H9 (cell line): ENCODE data around the gene ZRSR2. TPM values are rescaled to one million over a fixed set of nuclear protein-coding genes. Genes with fewer than 3 reads are reported as not detected.
A peak's percentile ranks its signal among the peaks of the same experiment; 100 is the strongest.

Experiments used
- DNase-seq: peaks from one replicate; pipeline ENCODE4 v3.0.0-alpha.2; 2017
- H2AFZ ChIP-seq: one replicate; pipeline ENCODE4 v1.6.1; 2013; ENCODE audit warnings: mild to moderate bottlenecking, low read length, control low read depth, moderate library complexity
- H2AK5ac ChIP-seq: 2 replicates; pipeline ENCODE4 v1.6.1; 2013; ENCODE audit warnings: low read length, control low read depth, mixed read lengths; ENCODE audit not compliant: insufficient read length
- H2BK120ac ChIP-seq: one replicate; pipeline ENCODE4 v1.6.1; 2013; ENCODE audit warnings: low read depth, mild to moderate bottlenecking, low read length, control low read depth, inconsistent platforms; ENCODE audit not compliant: poor library complexity, severe bottlenecking
- H2BK12ac ChIP-seq: 2 replicates; pipeline ENCODE4 v1.6.1; 2013; ENCODE audit warnings: low read length, control low read depth, mixed read lengths, low read depth; ENCODE audit not compliant: insufficient read length
- H2BK15ac ChIP-seq: 2 replicates; pipeline ENCODE4 v1.6.1; 2013; ENCODE audit warnings: low read depth, low read length, control low read depth
- H2BK20ac ChIP-seq: one replicate; pipeline ENCODE4 v1.6.1; 2013; ENCODE audit warnings: low read depth, mild to moderate bottlenecking, low read length, control low read depth, inconsistent platforms; ENCODE audit not compliant: poor library complexity, severe bottlenecking
- H2BK5ac ChIP-seq: 2 replicates; pipeline ENCODE4 v1.6.1; 2013; ENCODE audit warnings: low read length, control low read depth, mixed read lengths; ENCODE audit not compliant: insufficient read length
- H3K14ac ChIP-seq: 2 replicates; pipeline ENCODE4 v1.6.1; 2013; ENCODE audit warnings: low read length, control low read depth; ENCODE audit not compliant: insufficient read depth
- H3K18ac ChIP-seq: 2 replicates; pipeline ENCODE4 v1.6.1; 2013; ENCODE audit warnings: low read depth, mild to moderate bottlenecking, mixed read lengths, low read length, control low read depth; ENCODE audit not compliant: insufficient read length
- H3K23ac ChIP-seq: 2 replicates; pipeline ENCODE4 v1.6.1; 2013; ENCODE audit warnings: low read length, control low read depth, mixed read lengths, low read depth; ENCODE audit not compliant: insufficient read length
- H3K23me2 ChIP-seq: 2 replicates; pipeline ENCODE4 v1.6.1; 2013; ENCODE audit warnings: low read depth, mild to moderate bottlenecking, mixed read lengths, low read length, control low read depth; ENCODE audit not compliant: insufficient read length, poor library complexity, severe bottlenecking
- H3K27ac ChIP-seq: 2 replicates; pipeline ENCODE4 v1.5.1; 2013; ENCODE audit warnings: low read length, control low read depth, mixed read lengths, low read depth; ENCODE audit not compliant: insufficient read length
- H3K27me3 ChIP-seq: 2 replicates; pipeline ENCODE4 v1.6.1; 2013; ENCODE audit warnings: low read length, control low read depth, inconsistent platforms; ENCODE audit not compliant: insufficient read depth
- H3K4ac ChIP-seq: 2 replicates; pipeline ENCODE4 v1.6.1; 2013; ENCODE audit warnings: low read depth, mild to moderate bottlenecking, control low read depth, inconsistent platforms, low read length, moderate library complexity
- H3K4me1 ChIP-seq: 2 replicates; pipeline ENCODE4 v1.6.1; 2013; ENCODE audit warnings: low read length, control low read depth, inconsistent platforms; ENCODE audit not compliant: insufficient read depth
- H3K4me2 ChIP-seq: 2 replicates; pipeline ENCODE4 v1.6.1; 2013; ENCODE audit warnings: low read length, control low read depth, mixed read lengths; ENCODE audit not compliant: insufficient read length, insufficient read depth
- H3K56ac ChIP-seq: 2 replicates; pipeline ENCODE4 v1.6.1; 2013; ENCODE audit warnings: low read depth, mild to moderate bottlenecking, mixed read lengths, low read length, control low read depth; ENCODE audit not compliant: insufficient read length
- H3K79me1 ChIP-seq: 2 replicates; pipeline ENCODE4 v1.6.1; 2013; ENCODE audit warnings: low read depth, mild to moderate bottlenecking, moderate library complexity, low read length, control low read depth, inconsistent platforms; ENCODE audit not compliant: insufficient read depth, poor library complexity, severe bottlenecking
- H3K79me2 ChIP-seq: 2 replicates; pipeline ENCODE4 v1.6.1; 2013; ENCODE audit warnings: low read length, control low read depth, inconsistent platforms; ENCODE audit not compliant: insufficient read depth
- H3K9ac ChIP-seq: 2 replicates; pipeline ENCODE4 v1.6.1; 2013; ENCODE audit warnings: low read length, control low read depth, mixed read lengths; ENCODE audit not compliant: insufficient read length; ENCODE audit errors: extremely low read depth
- H3K9me3 ChIP-seq: one replicate; pipeline ENCODE4 v1.6.1; 2013; ENCODE audit warnings: low read depth, low read length, inconsistent platforms; ENCODE audit not compliant: control insufficient read depth
- H3T11ph ChIP-seq: one replicate; pipeline ENCODE4 v1.6.1; 2013; ENCODE audit warnings: mild to moderate bottlenecking, low read length, control low read depth, inconsistent platforms
- H4K20me1 ChIP-seq: one replicate; pipeline ENCODE4 v1.6.1; 2013; ENCODE audit not compliant: control insufficient read depth, insufficient read length, insufficient read depth
- H4K5ac ChIP-seq: 2 replicates; pipeline ENCODE4 v1.6.1; 2013; ENCODE audit warnings: low read depth, mild to moderate bottlenecking, mixed read lengths, low read length, control low read depth; ENCODE audit not compliant: insufficient read length
- H4K8ac ChIP-seq: replicated peaks from 2 replicates; pipeline ENCODE4 v1.6.1; 2013; ENCODE audit warnings: low read length, control low read depth, mixed read lengths, low read depth; ENCODE audit not compliant: insufficient read length
- H4K91ac ChIP-seq: 2 replicates; pipeline ENCODE4 v1.6.1; 2013; ENCODE audit warnings: low read depth, mild to moderate bottlenecking, moderate library complexity, mixed read lengths, low read length, control low read depth; ENCODE audit not compliant: insufficient read length
- H3K27ac Mint-ChIP-seq, 3 experiments: 2 replicates in 2 of 3; 3 replicates in 1 of 3; pipeline ENCODE4 v1.8.0; 2020 to 2021; ENCODE audit warnings: mixed read lengths in 3 of 3, mild to moderate bottlenecking in 1 of 3, moderate library complexity in 1 of 3
- H3K27me3 Mint-ChIP-seq: 2 replicates; pipeline ENCODE4 v1.8.0; 2021; ENCODE audit warnings: low read depth, mild to moderate bottlenecking, moderate library complexity, mixed read lengths
- H3K36me3 Mint-ChIP-seq, 3 experiments: 2 replicates in 2 of 3; 3 replicates in 1 of 3; pipeline ENCODE4 v1.8.0; 2020 to 2021; ENCODE audit warnings: low read depth in 3 of 3, mixed read lengths in 3 of 3; ENCODE audit not compliant: insufficient read depth in 1 of 3
- H3K4me1 Mint-ChIP-seq, 2 experiments: 2 replicates each; pipeline ENCODE4 v1.8.0; 2020; ENCODE audit warnings: mixed read lengths in 2 of 2
- H3K4me3 Mint-ChIP-seq, 2 experiments: 2 replicates in 1 of 2; 3 replicates in 1 of 2; pipeline ENCODE4 v1.8.0; 2020 to 2021; ENCODE audit warnings: mild to moderate bottlenecking in 2 of 2, mixed read lengths in 2 of 2, moderate library complexity in 1 of 2
- H3K9me3 Mint-ChIP-seq, 2 experiments: 2 replicates in 1 of 2; 3 replicates in 1 of 2; pipeline ENCODE4 v1.8.0; 2020; ENCODE audit warnings: mild to moderate bottlenecking in 2 of 2, mixed read lengths in 2 of 2, moderate library complexity in 1 of 2
- WGBS: extraction: QIAGEN DNeasy Blood & Tissue Kit; methylation state at CpG from one replicate; pipeline ENCODE4 v1.1.7; 2013; ENCODE audit warnings: missing lambda C conversion rate, low lambda C conversion rate, mixed read lengths; ENCODE audit not compliant: insufficient read length; ENCODE audit errors: extremely low coverage; 5-methylcytosine and 5-hydroxymethylcytosine counted together
- total RNA-seq: library from RNA; stranded (reverse); gene quantifications from 2 replicates; pipeline ENCODE4 v1.2.1, GENCODE V29; 2021
- TF ChIP-seq, protein P1 (sequence below): fragments of 200-600 bp; sonication (generic); conservative IDR thresholded peaks from 3 replicates; pipeline ENCODE4 v1.8.0; 2021; ENCODE audit warnings: antibody characterized with exemption, mild to moderate bottlenecking

Gene ZRSR2
- total RNA-seq, 1 experiment from 2014 or later: 21.1 TPM

DNA sequence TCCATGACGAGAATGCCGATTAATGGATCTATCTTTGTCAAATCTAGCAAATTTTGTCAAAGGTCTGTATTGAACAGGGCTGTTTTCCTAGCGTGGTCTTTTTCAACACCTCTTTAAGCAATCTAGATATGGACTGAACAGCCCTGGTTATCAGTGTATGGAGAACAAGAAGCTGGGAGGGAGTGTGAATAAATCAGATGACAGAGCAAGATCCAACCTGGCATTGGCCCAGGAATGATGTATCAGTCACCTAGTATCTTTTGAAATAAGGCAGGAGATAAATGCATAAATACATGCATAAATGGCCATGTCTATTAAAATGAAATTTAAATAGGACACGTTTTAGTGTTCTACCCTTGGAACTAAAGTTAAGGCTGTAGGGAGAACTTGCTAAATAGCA is 80.0 kb downstream of the ZRSR2 start:
- DNase-seq: no peak
- Mint-ChIP-seq H3K4me1 (peaks cover 5 to 9% of the 10 kb centered on the region in 2 experiments; a peak in 2 of 4 replicates), H3K27me3 (no peaks in the 10 kb centered on the region), H3K27ac (peak overlapping the region in 1 of 3 experiments; percentile 39; a peak in 1 of 7 replicates), H3K36me3 (no peaks in the 10 kb centered on the region), H3K9me3 (no peaks in the 10 kb centered on the region), H3K4me3 (no peak overlapping the region)
- no peak overlapping the region for H3K18ac ChIP-seq
- no peaks in the 10 kb centered on the region for H3K4me1 ChIP-seq
- H2BK20ac ChIP-seq: no peak overlapping the region
- no peak overlapping the region for H4K8ac ChIP-seq
- no peak overlapping the region for H4K91ac ChIP-seq
- no peaks in the 10 kb centered on the region for H3K27me3 ChIP-seq
- H4K5ac ChIP-seq: no peak overlapping the region
- H3K56ac ChIP-seq: no peak overlapping the region
- no peaks in the 10 kb centered on the region for H3K23me2 ChIP-seq
- H3K79me1 ChIP-seq: no peaks in the 10 kb centered on the region
- no peak overlapping the region for H2BK5ac ChIP-seq
- no peaks in the 10 kb centered on the region for H4K20me1 ChIP-seq
- no peaks in the 10 kb centered on the region for H3K9me3 ChIP-seq
- no peak overlapping the region for H3K4me2 ChIP-seq
- no peaks in the 10 kb centered on the region for H3K79me2 ChIP-seq
- H3K4ac ChIP-seq: no peak overlapping the region
- H3K27ac ChIP-seq: no peak overlapping the region
- no peak overlapping the region for H3K23ac ChIP-seq
- WGBS: no CpG with 5 or more reads among the region's 4 CpGs
- no peak overlapping the region for H3K9ac ChIP-seq
- no peak overlapping the region for H2BK15ac ChIP-seq
- H2BK120ac ChIP-seq: no peak overlapping the region
- H2BK12ac ChIP-seq: no peak overlapping the region
- H3T11ph ChIP-seq: no peak overlapping the region
- H3K14ac ChIP-seq: no peak overlapping the region
- TF ChIP-seq, protein P1, sequence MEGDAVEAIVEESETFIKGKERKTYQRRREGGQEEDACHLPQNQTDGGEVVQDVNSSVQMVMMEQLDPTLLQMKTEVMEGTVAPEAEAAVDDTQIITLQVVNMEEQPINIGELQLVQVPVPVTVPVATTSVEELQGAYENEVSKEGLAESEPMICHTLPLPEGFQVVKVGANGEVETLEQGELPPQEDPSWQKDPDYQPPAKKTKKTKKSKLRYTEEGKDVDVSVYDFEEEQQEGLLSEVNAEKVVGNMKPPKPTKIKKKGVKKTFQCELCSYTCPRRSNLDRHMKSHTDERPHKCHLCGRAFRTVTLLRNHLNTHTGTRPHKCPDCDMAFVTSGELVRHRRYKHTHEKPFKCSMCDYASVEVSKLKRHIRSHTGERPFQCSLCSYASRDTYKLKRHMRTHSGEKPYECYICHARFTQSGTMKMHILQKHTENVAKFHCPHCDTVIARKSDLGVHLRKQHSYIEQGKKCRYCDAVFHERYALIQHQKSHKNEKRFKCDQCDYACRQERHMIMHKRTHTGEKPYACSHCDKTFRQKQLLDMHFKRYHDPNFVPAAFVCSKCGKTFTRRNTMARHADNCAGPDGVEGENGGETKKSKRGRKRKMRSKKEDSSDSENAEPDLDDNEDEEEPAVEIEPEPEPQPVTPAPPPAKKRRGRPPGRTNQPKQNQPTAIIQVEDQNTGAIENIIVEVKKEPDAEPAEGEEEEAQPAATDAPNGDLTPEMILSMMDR: no peak
- H2AFZ ChIP-seq: no peak overlapping the region
- H2AK5ac ChIP-seq: no peak overlapping the region

Other genes starting within 250 kb of the ZRSR2 start
- gene ACE2, start 189.5 kb upstream of the ZRSR2 start, total RNA-seq: not detected in 2 replicates
- gene CLTRN, start 125.7 kb upstream of the ZRSR2 start, total RNA-seq: 1.7 and 1.8 TPM in 2 replicates
- 6.4 and 8.3 TPM in 2 replicates for gene CA5B, start 52.2 kb upstream of the ZRSR2 start, total RNA-seq
- 362 and 367 TPM in 2 replicates for gene AP1S2, start 64.3 kb downstream of the ZRSR2 start, total RNA-seq